GM12864 (cell line): ENCODE results near the gene HSPA9.

Experiments
- DNase-seq: peaks from one replicate; pipeline ENCODE4 v3.0.0-alpha.2; 2011; ENCODE audit warnings: low read depth
- H3K4me3 ChIP-seq: 2 replicates; pipeline ENCODE4 v1.5.1; 2011; ENCODE audit warnings: mild to moderate bottlenecking, low read depth, low read length, control low read depth
- CTCF ChIP-seq: IDR thresholded peaks from 2 replicates; pipeline ENCODE4 v1.5.1; 2011; ENCODE audit warnings: low read depth, mild to moderate bottlenecking, moderate library complexity, low read length, control low read depth, inconsistent platforms; ENCODE audit errors: missing control alignments

The HSPA9 gene

GRCh38 chr5:138533973-138534941 lies 40.9 kb downstream of the HSPA9 start:
- H3K4me3 ChIP-seq: no peak overlapping the region
- no peak for TF ChIP-seq CTCF
- DNase-seq: no peak

- H3K4me3 ChIP-seq: no peak overlapping the region
- no peak for TF ChIP-seq CTCF
- no peak for DNase-seq
Observed at GRCh38 chr5:138529812-138530211, 45.4 kb downstream of the HSPA9 start.

- DNase-seq: no peak
- no peak for TF ChIP-seq CTCF
- H3K4me3 ChIP-seq: no peak overlapping the region
Observed at GRCh38 chr5:138528744-138529469, 46.3 kb downstream of the HSPA9 start.

GRCh38 chr5:138528208-138528607 lies 47.0 kb downstream of the HSPA9 start:
- H3K4me3 ChIP-seq: no peak overlapping the region
- TF ChIP-seq CTCF: no peak
- DNase-seq: no peak

GRCh38 chr5:138527170-138527569 lies 48.0 kb downstream of the HSPA9 start:
- H3K4me3 ChIP-seq: no peak overlapping the region
- DNase-seq: no peak
- no peak for TF ChIP-seq CTCF

- DNase-seq: no peak
- TF ChIP-seq CTCF: no peak
- H3K4me3 ChIP-seq: no peak overlapping the region
Observed at GRCh38 chr5:138523406-138523805, 51.8 kb downstream of the HSPA9 start.

GRCh38 chr5:138520971-138521370 lies 54.2 kb downstream of the HSPA9 start:
- no peak for DNase-seq
- no peak for TF ChIP-seq CTCF
- no peak overlapping the region for H3K4me3 ChIP-seq
